Dedifferentiated amniotic fluid mesenchymal stem cell (primary cell): Measurements from ENCODE around the gene DEK.
A peak's percentile ranks its signal among the peaks of the same experiment; 100 is the strongest.
"Not testable (repeated sequence)": the region's sequence is repeated elsewhere in the genome, so short reads cannot be mapped to it uniquely, and the experiment has no call there.

Source experiments
- DNase-seq: peaks from one replicate; pipeline ENCODE4 v3.0.0-alpha.2; 2016; ENCODE audit errors: extremely low spot score

Gene DEK

GRCh38 chr6:18264219-18264922 is at the start of gene DEK:
Gene DEK, minus strand, starts transcription at chr6:18264530. Its CDS starts 543 bp downstream, at chr6:18263987.
- DNase-seq: peak; percentile 79

DNA sequence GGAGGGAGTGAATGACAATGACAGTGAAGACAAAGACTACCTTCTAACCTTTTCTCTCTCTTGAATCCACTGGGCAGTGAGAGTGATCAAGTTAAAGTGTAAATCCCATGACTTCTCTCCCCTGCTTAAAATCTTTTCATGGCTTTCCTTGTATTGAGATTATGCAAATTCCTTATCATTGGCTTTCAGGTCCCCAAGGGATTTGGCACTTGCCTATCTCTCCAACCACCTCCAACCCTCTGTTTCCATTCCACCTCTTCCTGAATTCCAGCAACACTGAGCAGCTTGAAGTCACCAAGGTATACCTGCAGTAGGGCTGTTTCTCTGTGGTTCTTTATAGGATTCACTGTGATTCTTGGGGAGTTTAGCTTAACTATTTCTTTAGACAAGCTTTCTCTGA is 48.0 kb upstream of the DEK start:
- DNase-seq: no peak

DNA sequence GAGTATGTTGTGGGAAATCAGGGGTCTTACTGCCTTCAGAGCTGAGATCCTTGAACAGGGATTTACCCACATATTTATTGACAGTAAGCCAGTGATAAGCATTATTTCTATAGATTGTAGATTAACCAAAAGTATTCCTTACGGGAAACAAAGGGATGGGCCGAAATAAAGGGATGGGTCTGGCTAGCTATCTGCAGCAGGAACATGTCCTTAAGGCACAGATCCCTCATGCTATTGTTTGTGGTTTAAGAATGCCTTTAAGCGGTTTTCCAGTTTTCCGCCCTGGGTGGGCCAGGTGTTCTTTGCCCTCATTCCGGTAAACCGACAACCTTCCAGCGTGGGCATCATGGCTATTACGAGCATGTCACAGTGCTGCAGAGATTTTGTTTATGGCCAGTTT is 45.7 kb upstream of the DEK start:
- DNase-seq: not testable (repeated sequence)

DNA sequence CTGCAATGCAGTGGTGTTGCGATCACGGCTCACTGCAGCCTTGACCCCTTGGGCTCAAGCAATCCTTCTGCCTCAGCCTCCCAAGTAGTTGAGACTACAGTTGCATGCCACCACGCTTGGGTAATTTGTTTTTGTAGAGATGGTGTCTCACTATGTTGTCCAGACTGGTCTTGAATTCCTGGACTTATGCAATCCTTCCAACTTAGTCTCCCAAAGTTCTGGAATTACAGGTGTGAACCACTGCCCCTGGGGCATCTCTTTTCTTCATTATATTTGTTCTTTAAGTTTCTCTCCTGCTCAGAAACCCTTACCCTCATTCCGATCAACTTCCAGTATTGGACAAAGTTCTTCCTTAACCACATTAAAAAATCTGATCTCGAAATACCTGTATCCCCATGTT is 44.7 kb upstream of the DEK start:
- DNase-seq: no peak

DNA sequence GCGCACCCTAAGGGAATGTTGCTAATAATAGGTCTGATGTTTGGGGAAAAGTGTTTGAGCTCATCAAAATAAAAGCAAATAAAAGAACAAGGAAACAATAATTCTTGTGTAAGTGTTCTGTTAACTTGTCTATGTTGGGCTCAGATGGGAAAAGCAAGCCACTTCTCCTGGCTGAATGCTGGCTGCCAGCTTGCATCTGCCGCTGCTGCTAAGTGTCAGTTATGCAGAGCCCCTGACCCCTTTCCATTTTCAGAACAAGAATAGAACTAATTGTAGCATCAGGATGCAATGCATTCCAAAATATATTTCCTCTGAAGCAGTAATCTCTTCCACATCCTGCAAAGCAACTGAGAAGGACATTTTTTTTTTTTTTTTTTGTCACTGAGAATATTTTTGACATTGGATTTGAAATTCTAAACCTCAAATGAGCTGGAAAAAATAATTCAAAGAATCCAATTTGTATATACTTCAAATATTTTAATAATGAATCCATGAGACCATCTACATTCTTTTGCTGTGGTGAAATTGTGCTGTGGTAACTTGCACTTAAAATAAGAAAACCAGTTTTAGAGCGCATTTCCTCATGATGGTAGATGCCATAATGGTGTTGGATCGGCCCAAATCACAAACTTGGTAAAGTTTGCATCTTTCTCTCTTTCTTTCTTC is 43.9 kb upstream of the DEK start:
- peak; percentile 82 for DNase-seq

DNA sequence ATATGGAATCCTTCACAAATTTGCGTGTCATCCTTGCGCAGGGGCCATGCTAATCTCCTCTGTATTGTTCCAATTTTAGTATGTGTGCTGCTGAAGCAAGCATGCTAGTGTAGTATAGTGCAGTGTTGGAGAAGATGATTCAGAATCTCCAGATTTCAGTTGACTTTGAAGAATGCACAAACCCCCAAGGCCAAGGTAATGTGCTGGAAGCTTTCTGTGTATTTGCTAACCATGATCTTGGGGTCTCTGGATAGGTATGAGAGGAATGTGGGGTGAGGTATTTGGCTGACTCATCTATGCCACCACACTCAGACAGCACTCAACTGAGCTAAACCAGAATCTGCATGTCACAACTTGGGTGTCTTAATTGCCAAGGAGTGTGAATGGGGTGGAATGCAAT is 42.6 kb upstream of the DEK start:
- DNase-seq: no peak

DNA sequence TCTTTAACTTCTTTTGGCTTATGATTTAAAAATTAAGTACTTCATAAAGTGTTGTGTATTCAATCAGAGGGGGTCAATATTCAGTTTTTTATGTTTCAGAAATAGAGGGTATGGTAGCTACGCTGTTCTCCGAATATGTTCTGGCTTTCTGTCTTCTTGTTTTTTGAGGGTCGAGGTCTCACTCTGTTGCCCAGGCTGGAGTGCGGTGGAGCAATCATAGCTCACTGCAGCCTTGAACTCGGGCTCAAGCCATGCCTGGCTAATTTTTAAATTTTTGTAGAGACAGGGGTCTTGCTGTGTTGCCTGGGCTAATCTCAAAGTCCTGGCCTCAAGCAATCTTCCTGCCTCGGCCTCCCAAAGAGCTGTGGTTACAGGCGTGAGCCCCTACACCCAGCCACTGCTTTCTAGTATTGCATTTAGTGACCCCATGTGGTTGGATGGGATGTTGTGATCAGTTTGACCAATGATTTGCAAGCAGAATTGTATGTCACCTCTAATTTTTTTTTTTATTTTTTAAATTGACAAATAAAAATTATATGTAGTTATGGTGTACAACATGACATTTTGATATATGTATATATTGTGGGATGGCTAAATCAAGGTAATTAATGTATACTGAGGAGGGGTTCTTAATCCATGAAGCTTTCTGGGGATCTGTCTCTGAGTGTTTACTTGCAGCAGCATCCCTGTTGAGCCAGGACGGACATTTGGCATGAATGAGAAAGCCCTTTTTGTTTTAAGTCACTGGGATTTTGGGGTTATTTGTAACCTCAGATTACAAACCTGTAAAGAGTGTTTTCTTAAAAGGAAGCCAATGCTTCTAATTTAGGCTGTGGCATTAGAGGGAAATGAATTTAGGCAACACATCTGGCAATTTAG is 38.5 kb upstream of the DEK start:
- no peak for DNase-seq

- DNase-seq: no peak
These were observed 29.0 kb upstream of the DEK start for GRCh38 chr6:18293076-18293904.

DNA sequence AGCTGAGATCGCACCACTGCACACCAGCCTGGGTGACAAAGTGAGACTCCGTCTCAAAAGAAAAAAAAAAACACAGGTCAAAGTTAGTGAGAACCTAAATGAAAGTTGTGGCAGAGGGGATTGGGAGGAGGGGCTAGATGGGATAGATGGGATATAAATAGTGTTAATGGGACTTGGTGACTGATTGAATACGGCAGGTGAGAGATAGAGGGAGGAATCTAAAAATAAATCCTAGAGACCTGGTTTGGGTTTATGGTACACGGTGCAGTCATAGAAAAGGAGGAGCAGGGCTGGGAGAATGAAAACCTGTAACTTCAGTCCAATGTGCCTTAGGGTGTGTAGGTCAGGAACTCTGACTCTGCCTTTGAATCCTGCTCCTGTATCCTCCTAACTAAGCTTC is 25.0 kb upstream of the DEK start:
- DNase-seq: no peak

GRCh38 chr6:18284261-18284660 is 19.9 kb upstream of the DEK start:
- no peak for DNase-seq

DNA sequence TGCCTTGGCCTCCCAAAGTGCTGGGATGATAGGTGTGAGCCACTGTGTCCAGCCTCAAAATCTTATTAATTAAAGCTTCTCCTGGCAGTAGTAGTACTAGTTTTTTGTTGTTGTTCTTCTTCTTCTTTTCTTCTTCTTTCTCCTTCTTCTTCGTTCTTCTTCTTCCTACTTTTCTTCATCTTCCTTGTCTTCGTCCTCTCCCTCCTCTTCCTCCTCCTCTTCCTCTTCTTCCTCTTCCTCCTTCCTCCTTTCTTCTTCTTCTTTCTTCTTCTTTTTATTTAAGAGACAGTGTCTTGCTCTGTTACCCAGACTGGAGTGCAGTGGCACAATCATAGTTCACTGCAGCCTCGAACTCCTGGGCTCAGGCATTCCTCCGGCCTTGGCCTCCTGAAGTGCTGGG is 17.2 kb upstream of the DEK start:
- no peak for DNase-seq

DNA sequence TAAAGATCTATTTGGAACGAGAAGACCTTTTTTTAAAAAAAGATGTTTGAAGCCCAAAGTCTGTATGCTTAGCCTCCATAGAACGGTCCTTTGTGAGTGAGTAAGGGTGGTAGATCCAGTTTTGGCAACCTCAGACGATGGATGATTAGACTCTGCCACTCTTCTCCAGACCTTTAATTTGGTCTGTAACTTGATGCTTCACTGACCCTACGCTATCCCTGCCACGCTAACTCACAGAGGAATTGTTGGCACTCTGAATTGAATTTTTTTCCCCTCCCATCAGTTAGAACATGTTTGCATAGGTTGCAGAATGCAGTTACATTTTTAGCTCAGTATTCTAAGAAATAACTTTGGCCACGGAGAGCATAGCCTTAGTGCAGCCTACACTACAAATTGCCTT is 15.8 kb upstream of the DEK start:
- DNase-seq: peak; percentile 88

- DNase-seq: no peak
These were observed 15.1 kb upstream of the DEK start for GRCh38 chr6:18279422-18279821.

- DNase-seq: no peak
These were observed 13.1 kb upstream of the DEK start for GRCh38 chr6:18277237-18278006.

- no peak for DNase-seq
These were observed 12.4 kb upstream of the DEK start for GRCh38 chr6:18276610-18277236.

- no peak for DNase-seq
These were observed 5.9 kb upstream of the DEK start for GRCh38 chr6:18270216-18270615.

DNA sequence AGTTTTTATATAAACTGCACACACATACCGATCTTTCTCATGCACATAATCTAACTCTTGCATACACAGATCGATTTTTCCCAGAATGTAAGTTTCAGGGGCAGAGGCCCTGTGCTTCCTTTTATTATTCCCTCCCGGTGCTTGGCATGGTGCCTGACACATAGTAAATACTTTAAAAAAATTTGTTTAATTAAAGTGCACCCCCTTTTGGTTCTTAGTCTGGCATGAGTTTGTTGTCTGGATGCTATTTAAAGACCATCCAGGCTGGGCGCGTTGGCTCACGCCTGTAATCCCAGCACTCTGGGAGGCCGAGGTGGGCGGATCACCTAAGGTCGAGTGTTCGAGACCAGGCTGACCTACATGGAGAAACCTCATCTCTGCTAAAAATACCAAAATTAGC is 5.4 kb upstream of the DEK start:
- no peak for DNase-seq

GRCh38 chr6:18269253-18269652 is 4.9 kb upstream of the DEK start:
- no peak for DNase-seq

DNA sequence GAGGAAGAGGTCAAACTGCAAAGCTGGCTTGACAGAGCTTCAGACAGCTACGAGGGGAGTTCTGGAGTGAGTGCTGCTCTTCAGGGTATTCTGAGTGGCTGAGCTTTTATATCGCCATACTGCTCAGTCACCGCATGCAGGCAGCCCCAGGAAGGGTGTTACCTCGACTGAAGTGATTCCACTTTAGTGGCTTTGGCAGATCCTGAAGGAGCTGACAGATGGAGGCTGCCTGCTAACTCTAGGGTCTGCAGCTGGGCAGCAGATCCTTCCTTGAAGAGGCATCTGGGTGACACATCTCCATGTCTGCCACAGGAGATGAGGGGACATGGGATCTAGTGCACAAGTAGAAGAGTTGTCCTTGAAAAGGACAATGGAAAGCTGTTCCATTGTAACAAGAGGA is 3.7 kb upstream of the DEK start:
- no peak for DNase-seq

GRCh38 chr6:18266523-18266912 is 2.2 kb upstream of the DEK start:
- no peak for DNase-seq
